ENCODE data around the gene HOXA7.

Gene HOXA7

DNA sequence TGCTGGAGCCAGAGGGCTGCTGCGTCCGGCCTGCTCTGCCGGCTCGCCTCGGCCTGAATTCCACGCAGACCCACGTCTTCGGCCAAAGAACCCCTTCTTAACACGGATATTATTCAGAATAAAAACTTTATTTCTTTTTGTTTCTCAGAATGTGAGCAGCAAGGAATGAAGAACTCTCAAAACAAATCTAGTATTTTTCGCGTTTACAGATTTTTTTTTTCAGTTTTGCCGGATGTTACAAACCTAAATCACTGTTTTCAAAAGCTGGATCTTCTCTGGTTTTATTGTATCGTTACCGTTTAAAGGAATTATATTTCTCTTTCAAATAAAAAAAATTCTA, 49.6 kb downstream of the HOXA7 start:
- TF ChIP-seq FOXP2 (optimal IDR thresholded peaks at IDR 0.05; ENCODE audit: borderline replicate concordance, extremely low read depth, extremely low read length, insufficient read depth) (no peak), SIN3A (IDR thresholded peaks at IDR 0.05; ENCODE audit: borderline replicate concordance, insufficient read depth, low read length) (no peak), REST (IDR thresholded peaks at IDR 0.05; ENCODE audit: insufficient read depth in 1 of 2, low read depth in 2 of 2, low read length in 2 of 2) (no peak), POLR2AphosphoS5 (IDR thresholded peaks at IDR 0.05; ENCODE audit: low read depth, low read length) (no peak), TAF1 (IDR thresholded peaks at IDR 0.05; ENCODE audit: borderline replicate concordance, insufficient read depth, low read length) (no peak)

GRCh38 chr7:27106181-27106900, 50.1 kb downstream of the HOXA7 start:
- no peak for TF ChIP-seq REST (IDR thresholded peaks at IDR 0.05; ENCODE audit: insufficient read depth in 1 of 2, low read depth in 2 of 2, low read length in 2 of 2)
- TF ChIP-seq POLR2AphosphoS5 (IDR thresholded peaks at IDR 0.05; ENCODE audit: low read depth, low read length), result no peak
- no peak for TF ChIP-seq TAF1 (IDR thresholded peaks at IDR 0.05; ENCODE audit: borderline replicate concordance, insufficient read depth, low read length)
- TF ChIP-seq FOXP2 (optimal IDR thresholded peaks at IDR 0.05; ENCODE audit: borderline replicate concordance, extremely low read depth, extremely low read length, insufficient read depth), result no peak
- no peak for TF ChIP-seq SIN3A (IDR thresholded peaks at IDR 0.05; ENCODE audit: borderline replicate concordance, insufficient read depth, low read length)

DNA sequence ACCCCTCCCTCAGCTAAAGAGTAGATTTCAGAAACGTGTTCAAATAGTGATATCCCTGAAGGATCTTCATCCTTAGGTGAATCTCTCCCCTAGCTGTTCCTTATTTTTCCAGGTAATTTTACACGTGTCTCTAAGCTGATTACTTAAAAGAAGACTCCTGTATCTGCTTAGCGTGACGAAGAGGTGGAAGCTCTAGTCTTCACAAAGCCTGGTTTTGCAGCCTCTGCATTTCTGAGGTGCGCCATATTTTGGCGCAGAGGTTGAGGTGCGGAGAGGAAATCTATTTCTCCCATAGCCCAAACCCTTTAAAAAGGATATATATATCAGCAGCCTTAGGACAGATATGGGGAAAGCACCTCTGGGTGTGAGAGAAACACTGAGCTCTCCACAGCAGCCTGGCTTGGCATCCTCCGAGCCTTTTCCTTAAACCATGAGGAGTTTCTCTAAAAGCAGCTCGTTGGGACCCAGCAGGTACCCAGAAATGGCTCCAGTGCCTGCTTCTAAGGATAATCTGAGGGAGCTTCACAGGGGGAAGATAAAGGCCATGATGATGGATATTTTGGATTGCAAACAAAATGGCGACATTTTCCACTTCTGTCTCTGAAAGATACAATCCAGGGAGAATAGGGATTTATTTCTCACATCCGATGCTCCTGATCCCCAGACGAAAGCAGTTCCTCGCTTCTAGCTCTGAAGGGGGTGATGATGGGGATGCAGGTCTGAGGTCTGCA, 51.0 kb downstream of the HOXA7 start:
- TF ChIP-seq REST (IDR thresholded peaks at IDR 0.05; ENCODE audit: insufficient read depth in 1 of 2, low read depth in 2 of 2, low read length in 2 of 2) (no peak), POLR2AphosphoS5 (IDR thresholded peaks at IDR 0.05; ENCODE audit: low read depth, low read length) (no peak), TAF1 (IDR thresholded peaks at IDR 0.05; ENCODE audit: borderline replicate concordance, insufficient read depth, low read length) (no peak), FOXP2 (optimal IDR thresholded peaks at IDR 0.05; ENCODE audit: borderline replicate concordance, extremely low read depth, extremely low read length, insufficient read depth) (no peak), SIN3A (IDR thresholded peaks at IDR 0.05; ENCODE audit: borderline replicate concordance, insufficient read depth, low read length) (no peak)

GRCh38 chr7:27104341-27105058, 52.0 kb downstream of the HOXA7 start:
- no peak for TF ChIP-seq TAF1 (IDR thresholded peaks at IDR 0.05; ENCODE audit: borderline replicate concordance, insufficient read depth, low read length)
- TF ChIP-seq FOXP2 (optimal IDR thresholded peaks at IDR 0.05; ENCODE audit: borderline replicate concordance, extremely low read depth, extremely low read length, insufficient read depth), result no peak
- TF ChIP-seq SIN3A (IDR thresholded peaks at IDR 0.05; ENCODE audit: borderline replicate concordance, insufficient read depth, low read length), result no peak
- no peak for TF ChIP-seq REST (IDR thresholded peaks at IDR 0.05; ENCODE audit: insufficient read depth in 1 of 2, low read depth in 2 of 2, low read length in 2 of 2)
- TF ChIP-seq POLR2AphosphoS5 (IDR thresholded peaks at IDR 0.05; ENCODE audit: low read depth, low read length), result no peak
